GM12878 (cell line): Measurements from ENCODE around the gene FAM83G. TPM values are rescaled to one million over a fixed set of nuclear protein-coding genes. Genes with fewer than 3 reads are reported as not detected.

Experiments used
- EED ChIP-seq: sonication (generic); IDR thresholded peaks from 2 replicates; pipeline ENCODE4 v1.6.1; 2016; ENCODE audit warnings: antibody characterized with exemption, low read depth
- MEF2A ChIP-seq: IDR thresholded peaks from 2 replicates; pipeline ENCODE4 v1.6.1; 2011; ENCODE audit warnings: low read depth, mild to moderate bottlenecking, low read length, moderate library complexity; ENCODE audit not compliant: insufficient read depth
- SRF ChIP-seq, 2 experiments: IDR thresholded peaks; 2 replicates each; pipeline ENCODE4 v1.6.1; 2011; ENCODE audit warnings: low read depth in 2 of 2, low read length in 2 of 2, mild to moderate bottlenecking in 1 of 2, moderate library complexity in 1 of 2
- TCF3 ChIP-seq: IDR thresholded peaks from 2 replicates; pipeline ENCODE4 v1.6.1; 2012; ENCODE audit warnings: low read depth, mild to moderate bottlenecking, low read length, borderline replicate concordance; ENCODE audit not compliant: insufficient read depth
- polyA plus RNA-seq, 11 experiments: library from polyadenylated mRNA; depleted of rRNA in 4 of 11; unstranded in 6 of 11; stranded (reverse) in 5 of 11; fragments of >200 nt; fragmentation: Nextera tagmentation in 4 of 11; fragmentation: Illumina TruSeq in 1 of 11; extraction: Ambion mirVana in 4 of 11; extraction: Trizol in 1 of 11; gene quantifications; 1 replicate in 1 of 11; 2 replicates in 10 of 11; pipeline versions ENCODE4 v1.2.1 to v1.2.3, GENCODE V29; 2011 to 2016; ENCODE audit warnings: inconsistent platforms in 2 of 11, missing spikeins in 2 of 11, low read depth in 1 of 11
- total RNA-seq, 4 experiments: library from RNA; depleted of rRNA in 3 of 4; stranded (reverse); fragments of >200 nt in 3 of 4; fragmentation: Illumina TruSeq in 1 of 4; extraction: Trizol in 1 of 4; gene quantifications; 2 replicates each; pipeline versions ENCODE4 v1.2.1 to v1.2.3, GENCODE V29; 2013 to 2021
- TF ChIP-seq, protein P1 (sequence below): fragments of 450-650 bp; conservative IDR thresholded peaks from 2 replicates; pipeline ENCODE4 v1.6.1; 2017; ENCODE audit warnings: mild to moderate bottlenecking, moderate library complexity
- TF ChIP-seq, protein P2 (sequence below): fragments of 450-650 bp; IDR thresholded peaks from 2 replicates; pipeline ENCODE4 v1.6.1; 2017; ENCODE audit warnings: mild to moderate bottlenecking, moderate library complexity

Gene FAM83G
- total and polyA plus RNA-seq, 10 of the 15 experiments (the other 5 are each of a cell fraction or from before 2014, with no cell fraction given), result 0.03 to 16.7 (median 6.5) TPM

DNA sequence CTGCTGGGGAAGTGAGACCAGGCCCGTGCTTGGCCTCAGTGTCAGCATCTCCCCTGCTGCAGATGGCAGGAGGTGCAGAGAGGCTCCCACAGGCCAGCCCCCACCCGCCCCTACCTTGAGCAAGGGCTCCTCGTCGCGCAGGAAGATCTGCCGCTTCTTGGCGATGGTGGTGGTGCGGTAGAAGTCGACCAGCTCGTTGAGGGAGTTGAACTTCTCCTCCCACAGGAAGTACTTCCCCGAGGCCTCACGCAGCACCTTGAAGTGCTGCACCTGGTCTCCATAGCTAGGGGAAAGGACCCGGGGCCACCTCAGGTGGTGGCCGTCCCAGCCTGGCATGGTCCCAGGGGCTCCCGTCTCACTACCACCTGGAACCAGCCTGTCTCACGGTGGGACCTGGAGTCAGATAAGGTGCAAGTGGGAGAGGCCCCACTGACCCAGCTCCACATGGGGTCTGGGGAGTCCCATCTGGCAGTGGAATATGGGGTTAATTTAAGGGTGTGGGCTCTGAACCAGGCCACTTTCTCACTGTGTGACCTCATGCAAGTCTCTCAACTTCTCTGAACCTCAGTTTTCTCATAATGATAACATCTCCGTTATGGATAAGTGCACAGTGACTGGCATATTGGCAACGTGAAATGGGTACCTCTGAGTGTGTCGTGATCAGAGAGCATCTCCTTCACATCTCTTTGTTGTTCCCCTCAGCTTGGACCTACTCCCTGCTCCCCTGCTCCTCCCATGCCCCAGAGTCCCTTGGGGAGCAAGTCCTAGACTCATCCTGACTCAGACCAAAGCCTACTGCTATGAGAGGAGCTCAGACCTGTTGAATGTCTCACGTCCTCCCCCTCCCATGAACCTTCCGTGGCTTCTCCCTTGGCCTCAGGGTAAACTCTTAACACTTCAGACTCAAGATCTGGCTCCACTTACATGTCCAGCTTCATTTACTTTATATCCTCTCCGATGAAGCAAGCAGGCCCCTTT is 19.8 kb upstream of the FAM83G start (continued):
- TF ChIP-seq, protein P1, sequence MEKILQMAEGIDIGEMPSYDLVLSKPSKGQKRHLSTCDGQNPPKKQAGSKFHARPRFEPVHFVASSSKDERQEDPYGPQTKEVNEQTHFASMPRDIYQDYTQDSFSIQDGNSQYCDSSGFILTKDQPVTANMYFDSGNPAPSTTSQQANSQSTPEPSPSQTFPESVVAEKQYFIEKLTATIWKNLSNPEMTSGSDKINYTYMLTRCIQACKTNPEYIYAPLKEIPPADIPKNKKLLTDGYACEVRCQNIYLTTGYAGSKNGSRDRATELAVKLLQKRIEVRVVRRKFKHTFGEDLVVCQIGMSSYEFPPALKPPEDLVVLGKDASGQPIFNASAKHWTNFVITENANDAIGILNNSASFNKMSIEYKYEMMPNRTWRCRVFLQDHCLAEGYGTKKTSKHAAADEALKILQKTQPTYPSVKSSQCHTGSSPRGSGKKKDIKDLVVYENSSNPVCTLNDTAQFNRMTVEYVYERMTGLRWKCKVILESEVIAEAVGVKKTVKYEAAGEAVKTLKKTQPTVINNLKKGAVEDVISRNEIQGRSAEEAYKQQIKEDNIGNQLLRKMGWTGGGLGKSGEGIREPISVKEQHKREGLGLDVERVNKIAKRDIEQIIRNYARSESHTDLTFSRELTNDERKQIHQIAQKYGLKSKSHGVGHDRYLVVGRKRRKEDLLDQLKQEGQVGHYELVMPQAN, result no peak
- TF ChIP-seq TCF3 (no peak), MEF2A (no peak), SRF (IDR thresholded peaks at IDR 0.05; ENCODE audit: low read depth in 2 of 2, low read length in 2 of 2) (no peak), EED (no peak)
- TF ChIP-seq, protein P2, sequence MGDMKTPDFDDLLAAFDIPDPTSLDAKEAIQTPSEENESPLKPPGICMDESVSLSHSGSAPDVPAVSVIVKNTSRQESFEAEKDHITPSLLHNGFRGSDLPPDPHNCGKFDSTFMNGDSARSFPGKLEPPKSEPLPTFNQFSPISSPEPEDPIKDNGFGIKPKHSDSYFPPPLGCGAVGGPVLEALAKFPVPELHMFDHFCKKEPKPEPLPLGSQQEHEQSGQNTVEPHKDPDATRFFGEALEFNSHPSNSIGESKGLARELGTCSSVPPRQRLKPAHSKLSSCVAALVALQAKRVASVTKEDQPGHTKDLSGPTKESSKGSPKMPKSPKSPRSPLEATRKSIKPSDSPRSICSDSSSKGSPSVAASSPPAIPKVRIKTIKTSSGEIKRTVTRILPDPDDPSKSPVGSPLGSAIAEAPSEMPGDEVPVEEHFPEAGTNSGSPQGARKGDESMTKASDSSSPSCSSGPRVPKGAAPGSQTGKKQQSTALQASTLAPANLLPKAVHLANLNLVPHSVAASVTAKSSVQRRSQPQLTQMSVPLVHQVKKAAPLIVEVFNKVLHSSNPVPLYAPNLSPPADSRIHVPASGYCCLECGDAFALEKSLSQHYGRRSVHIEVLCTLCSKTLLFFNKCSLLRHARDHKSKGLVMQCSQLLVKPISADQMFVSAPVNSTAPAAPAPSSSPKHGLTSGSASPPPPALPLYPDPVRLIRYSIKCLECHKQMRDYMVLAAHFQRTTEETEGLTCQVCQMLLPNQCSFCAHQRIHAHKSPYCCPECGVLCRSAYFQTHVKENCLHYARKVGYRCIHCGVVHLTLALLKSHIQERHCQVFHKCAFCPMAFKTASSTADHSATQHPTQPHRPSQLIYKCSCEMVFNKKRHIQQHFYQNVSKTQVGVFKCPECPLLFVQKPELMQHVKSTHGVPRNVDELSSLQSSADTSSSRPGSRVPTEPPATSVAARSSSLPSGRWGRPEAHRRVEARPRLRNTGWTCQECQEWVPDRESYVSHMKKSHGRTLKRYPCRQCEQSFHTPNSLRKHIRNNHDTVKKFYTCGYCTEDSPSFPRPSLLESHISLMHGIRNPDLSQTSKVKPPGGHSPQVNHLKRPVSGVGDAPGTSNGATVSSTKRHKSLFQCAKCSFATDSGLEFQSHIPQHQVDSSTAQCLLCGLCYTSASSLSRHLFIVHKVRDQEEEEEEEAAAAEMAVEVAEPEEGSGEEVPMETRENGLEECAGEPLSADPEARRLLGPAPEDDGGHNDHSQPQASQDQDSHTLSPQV, result no peak
